ENCODE data around the gene ELOVL2. TPM values are rescaled to one million over a fixed set of nuclear protein-coding genes. Genes with fewer than 3 reads are reported as not detected.

The ELOVL2 gene
- total RNA-seq, 2 donors from 2014 or later = 0.14 TPM; not detected in 1

DNA sequence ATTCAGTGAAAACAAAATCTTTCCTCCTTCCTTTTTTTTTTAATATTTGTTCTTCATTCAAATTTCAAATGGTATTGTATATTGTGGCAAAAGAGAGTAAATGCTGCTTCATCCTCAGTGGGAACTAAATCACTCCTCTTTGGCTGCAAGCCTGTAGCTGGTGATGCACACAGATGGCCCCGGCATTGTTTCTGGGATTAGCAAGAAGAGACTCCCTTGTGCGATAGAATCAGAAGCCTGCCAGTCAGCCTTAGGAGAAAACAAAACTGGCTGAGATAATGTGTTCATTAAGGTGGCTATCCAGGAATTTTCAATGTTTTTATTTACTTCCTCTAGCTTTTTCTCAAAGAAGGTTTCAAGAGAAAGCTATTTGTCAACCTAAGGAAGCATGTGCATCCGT lies 20.7 kb upstream of the ELOVL2 start:
- ATAC-seq = no peak
- intact Hi-C loops (cut with DNase I, micrococcal nuclease) = loop anchor here in 1 of 2 donors (5.0 kb wide), 1 partner anchor 113 kb away; no protein-coding TSS in a partner anchor
- no peak for DNase-seq

DNA sequence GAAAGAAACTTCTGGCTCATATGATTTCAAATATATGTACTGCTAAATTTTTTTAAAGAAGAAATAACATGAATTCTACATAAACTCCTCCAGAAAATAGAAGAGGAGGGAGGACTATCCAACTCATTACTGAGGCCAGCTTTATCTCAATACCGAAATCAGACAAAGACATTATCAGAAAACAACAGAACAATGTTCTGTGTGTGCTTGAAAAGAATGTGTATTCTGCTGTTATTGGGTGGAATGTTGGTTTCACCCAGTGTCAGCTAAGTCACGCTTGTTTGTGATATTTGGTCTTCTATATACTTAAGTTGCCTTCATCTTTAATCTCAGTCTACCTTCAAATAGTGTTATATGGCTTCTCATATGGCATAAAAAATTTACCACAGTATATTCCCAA lies 18.6 kb upstream of the ELOVL2 start:
- intact Hi-C loops (cut with DNase I, micrococcal nuclease) = no loop called here
- DNase-seq (no peak), ATAC-seq (no peak)

DNA sequence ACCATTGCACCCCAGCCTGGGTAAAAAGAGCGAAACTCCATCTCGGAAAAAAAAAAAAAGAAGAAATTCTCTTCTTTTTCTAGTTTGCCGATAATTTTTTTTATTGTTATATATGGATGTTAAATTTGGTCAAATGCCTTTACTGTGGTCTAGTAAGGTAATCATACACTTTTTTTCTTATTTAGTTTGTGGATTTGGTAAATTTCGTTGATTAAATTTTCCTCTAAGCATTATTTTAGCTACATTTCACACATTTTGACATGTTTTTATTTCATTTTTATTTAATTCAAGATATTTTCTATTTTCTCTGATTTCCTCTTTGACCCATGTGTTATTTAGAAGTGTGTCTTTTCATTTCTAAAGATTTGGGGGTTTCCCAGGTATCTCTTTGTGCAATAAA lies 18.0 kb upstream of the ELOVL2 start:
- intact Hi-C loops (cut with DNase I, micrococcal nuclease) = no loop called here
- ATAC-seq (no peak), DNase-seq (no peak)

DNA sequence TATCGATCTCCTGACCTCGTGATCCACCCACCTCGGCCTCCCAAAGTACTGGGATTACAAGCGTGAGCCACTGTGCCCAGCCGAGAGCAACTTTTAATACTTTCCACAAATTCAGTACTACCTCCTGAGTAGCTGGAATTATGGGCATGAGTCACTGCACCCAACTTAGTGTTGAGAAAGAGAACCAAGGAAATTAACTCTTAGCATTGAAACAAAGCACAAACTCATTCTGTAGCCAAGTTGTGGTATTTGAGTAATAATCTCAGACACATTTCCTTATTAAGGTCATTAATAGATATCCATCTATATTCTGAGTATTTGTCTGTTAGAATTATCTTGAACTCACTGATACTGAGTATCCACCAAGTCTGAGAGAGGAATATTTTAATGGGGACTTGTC lies 14.3 kb upstream of the ELOVL2 start:
- DNase-seq (no peak), ATAC-seq (no peak)
- intact Hi-C loops (cut with DNase I, micrococcal nuclease) = no loop called here

DNA sequence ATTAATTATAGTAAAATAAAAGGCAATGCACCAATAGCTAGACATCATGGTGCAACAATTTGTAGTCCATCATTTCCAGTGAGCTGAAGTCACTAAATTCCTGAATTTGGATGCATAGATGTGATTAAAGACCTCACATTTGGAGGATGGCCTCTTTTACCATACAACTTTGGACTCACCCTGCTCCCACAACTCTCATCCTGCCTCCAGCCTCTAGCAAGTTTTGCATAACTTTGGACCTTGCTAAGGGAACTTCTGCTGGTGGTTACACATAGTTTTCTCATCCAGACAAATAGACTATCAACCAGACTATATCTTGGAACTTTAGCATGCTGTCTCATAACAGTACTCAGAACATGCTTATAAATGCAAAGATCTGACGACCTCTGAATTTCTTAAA lies 12.8 kb upstream of the ELOVL2 start:
- intact Hi-C loops (cut with DNase I, micrococcal nuclease) = no loop called here
- ATAC-seq (no peak), DNase-seq (no peak)

DNA sequence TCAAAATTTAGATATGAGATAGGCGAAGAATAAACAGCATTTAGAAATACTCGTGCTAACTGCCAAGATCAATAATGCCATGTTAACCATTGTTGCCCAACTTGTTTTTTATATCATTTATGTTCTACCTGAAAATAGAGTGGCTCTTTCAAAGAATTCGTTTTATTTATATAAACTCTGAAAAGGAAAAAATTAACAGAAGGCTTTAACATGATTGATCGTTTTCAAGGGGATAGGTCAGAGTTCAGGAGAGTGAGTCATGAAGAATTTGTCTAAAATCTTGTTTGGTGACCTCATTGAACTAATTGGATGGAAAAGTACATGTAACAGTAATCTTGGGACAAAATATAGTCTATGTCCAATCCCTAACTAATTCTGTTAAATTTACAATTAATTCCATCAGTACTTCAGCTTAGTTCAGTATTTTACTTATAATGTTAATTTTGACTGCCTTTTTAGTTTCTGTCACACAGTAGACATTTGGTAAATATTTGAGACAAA lies 11.1 kb upstream of the ELOVL2 start:
- intact Hi-C loops (cut with DNase I, micrococcal nuclease) = no loop called here
- DNase-seq (no peak), ATAC-seq (no peak)

DNA sequence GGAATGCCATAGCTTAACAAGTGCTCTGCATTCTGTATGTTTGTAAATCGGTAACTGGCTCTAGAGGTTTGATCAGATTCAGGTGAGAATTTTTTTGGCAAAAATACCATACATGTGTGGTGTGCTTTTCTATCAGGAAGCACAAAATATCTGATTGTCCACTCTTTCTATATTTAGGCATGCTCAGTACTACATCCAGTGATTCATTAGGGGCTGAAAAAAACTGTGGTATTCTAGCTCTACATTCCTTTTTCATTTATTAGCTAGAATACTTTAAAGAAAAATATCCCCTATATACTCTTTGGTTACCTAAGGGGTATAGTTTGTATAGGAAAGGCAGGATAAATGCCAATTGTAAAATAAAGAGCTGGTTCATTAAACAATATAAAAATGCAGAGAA lies 10.6 kb upstream of the ELOVL2 start:
- DNase-seq = no peak
- intact Hi-C loops (cut with DNase I, micrococcal nuclease) = no loop called here
- ATAC-seq = no peak

DNA sequence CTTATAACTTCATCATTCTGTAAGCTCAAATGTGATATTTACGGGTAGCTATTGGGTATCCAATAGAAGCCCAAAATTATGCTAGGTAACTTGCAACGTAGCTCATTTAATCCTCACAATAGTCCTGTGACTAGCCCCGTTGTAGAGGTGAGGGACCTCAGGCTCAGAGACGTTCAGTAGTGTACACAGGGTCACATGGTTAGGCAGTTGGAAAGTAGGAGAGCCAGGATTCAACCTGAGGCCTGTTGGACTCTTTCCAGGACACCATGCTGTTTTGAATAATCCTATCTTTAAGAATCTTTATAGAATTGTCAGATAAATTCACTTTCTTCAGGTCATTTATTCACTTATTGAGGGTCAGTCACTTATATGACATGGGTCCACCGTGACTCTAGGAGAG lies 9.2 kb upstream of the ELOVL2 start:
- no peak for ATAC-seq
- no peak for DNase-seq
- intact Hi-C loops (cut with DNase I, micrococcal nuclease) = no loop called here

DNA sequence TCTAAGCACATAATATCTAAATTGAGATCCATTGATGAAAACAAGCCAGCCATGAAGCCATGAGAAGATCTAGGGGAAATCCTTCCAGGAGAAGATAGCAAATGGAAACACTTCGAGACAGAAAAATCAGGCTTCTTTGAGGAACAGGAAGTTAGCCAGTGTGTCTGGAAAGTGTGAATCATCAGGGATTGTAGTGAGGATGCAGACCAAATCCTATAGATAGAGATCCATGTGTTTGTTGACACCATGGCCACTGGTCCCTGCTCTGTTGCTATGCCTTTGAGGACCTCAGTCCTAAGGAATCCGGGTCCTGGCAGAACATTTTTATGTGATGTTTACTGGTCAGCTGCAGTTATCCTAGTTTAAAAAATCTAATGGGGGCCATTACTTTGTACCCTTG lies 6.6 kb upstream of the ELOVL2 start:
- no peak for ATAC-seq
- no peak for DNase-seq
- intact Hi-C loops (cut with DNase I, micrococcal nuclease) = no loop called here

DNA sequence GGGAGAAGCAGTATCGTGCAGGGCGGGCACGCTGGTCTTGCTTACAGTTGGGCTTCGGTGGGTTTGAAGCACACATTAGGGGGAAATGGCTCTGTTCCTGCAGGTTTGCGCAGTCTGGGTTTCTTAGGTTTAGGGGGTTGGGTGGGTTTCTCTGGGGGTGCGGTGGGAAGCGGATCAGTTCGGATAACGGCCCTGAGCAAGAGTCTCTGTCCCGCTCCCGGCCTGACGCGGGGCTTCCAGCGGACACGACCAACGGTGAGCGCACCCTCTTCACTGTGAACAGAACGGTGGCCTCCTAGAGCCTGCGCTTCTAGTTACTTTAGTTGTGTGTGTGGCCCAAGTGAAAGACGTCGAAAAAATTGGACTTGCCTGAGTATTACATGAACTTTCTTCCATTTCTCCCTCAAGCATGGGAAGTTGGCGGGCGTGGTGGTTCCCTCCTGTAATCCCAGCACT lies 635 bp upstream of the ELOVL2 start:
- DNase-seq (no peak), ATAC-seq (no peak)
- intact Hi-C loops (cut with DNase I, micrococcal nuclease) = no loop called here

DNA sequence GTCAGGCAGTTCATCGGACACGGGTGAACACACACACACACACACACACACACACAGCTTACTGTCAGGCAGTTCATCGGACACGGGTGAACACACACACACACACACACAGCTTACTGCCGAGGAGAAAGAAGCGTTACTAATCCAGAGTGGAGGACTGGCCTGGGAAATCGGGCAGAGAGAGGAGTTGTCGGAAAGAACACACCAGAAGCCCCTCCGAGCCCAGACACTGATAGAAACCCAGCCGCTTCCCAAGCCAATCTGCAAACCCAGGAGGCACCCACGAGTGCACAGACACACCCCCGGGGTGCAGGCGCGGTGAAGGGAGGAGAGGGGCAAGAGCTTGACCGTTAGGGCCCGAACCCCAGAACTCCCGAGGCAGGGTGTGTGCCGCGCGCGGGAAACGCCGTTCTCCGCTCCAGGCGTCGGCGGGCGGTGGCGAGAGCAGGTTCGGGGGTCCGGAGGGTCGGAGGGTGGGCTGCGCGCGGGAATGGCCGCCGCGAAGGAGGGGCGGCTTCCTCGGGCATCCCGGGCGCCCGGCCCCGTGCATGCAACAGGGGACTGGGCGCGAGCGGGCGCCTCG lies 636 bp downstream of the ELOVL2 start:
- ATAC-seq (no peak), DNase-seq (no peak)
- intact Hi-C loops (cut with DNase I, micrococcal nuclease) = no loop called here

DNA sequence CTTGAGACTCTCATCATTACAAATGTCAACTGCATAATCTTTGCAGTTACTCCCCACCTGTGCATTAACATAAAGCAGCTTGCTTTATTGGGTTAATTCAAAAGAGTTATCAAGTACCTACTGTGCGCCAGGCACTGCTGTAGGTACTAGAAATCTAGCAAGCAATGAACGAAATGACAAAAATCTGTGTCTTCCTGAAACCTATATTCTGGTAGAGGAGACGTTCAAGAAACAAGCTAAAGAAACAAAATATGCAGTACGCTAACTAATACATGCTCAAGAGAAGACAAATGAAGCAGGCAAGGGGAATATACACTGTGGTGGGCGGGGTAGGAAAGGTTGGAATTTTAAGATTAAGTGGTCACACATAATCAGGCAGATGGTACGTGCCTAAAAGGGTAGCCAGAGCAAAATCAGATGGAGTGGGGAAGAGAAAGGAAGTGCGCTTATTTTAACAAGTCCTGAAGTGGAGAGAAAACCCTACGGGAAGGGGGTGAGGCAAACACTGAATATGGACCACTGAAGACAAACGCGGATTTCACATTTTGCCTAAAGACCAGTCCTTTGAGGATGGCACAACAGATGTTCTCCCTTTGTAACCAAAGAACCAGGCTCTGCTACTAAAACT lies 1.2 kb downstream of the ELOVL2 start:
- no peak for ATAC-seq
- DNase-seq = no peak
- intact Hi-C loops (cut with DNase I, micrococcal nuclease) = no loop called here

DNA sequence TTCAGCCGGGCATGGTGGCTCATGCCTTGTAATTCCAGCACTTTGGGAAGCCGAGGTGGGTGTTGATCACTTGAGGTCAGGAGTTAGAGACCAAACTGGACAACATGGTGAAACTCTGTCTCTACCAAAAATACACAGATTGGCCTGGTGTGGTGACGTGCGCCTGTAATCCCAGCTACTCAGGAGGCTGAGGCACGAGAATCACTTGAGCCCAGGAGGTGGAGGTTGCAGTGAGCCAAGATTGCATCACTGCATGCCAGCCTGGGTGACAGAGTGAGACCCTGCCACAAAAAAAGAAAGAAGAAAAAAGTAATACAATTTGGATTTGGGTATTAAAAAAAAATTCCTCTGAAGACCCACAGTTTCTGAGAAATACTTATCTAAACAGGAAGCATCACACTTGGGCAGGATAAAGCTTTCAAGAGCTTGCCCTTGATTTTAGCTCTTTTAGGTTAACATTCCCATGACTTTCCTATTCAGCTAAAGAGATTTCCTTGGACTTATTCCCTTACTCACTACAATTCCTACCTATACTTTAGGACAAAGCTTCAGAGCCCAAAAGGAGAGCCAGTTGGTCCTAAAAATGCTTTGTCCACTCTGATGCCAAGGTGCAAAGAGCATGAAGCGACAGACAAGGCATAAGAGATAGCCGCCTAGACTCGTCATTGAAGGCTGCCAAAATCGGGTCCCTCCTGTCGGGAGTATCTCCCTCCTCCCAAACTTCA lies 1.9 kb downstream of the ELOVL2 start:
- ATAC-seq = no peak
- intact Hi-C loops (cut with DNase I, micrococcal nuclease) = no loop called here
- no peak for DNase-seq

DNA sequence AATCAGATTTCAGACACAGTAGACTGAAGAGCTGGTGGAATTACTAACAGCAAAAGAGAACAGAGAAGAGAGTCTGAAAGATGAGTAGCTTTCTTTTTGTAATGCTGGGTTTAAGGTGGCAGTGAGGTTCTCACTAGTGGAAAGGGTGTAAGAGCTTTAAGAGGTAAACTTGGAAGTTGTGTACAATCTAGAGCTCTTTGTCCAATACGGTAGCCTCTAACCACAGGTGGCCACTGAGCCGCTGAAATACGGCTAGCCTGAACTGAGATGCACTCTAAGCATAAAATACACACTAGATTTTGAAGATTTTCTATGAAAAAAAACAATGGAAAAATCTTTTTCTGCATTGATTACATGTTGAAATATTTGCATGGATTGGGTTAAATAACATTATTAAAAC lies 4.0 kb downstream of the ELOVL2 start:
- ATAC-seq (no peak), DNase-seq (no peak)
- intact Hi-C loops (cut with DNase I, micrococcal nuclease) = no loop called here

DNA sequence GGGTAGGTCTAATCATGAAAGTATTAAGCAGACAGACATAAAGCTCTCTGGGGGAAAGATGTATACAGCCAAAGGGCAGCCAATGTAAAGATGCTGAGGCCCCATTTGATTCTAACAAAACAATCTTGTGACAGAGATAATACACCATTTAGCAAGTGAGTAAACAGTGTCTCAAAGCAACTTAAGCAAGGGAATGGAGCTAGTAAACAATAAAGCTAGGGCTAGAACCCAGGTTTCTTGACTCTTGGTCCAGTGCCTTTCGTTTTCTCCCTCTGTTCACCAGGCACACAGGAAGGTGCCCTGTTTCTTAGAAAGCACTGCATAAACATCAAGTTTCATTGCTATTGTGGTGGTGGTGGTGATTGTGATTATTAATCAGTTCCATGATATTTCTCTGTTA lies 5.1 kb downstream of the ELOVL2 start:
- DNase-seq (no peak), ATAC-seq (no peak)
- intact Hi-C loops (cut with DNase I, micrococcal nuclease) = no loop called here

DNA sequence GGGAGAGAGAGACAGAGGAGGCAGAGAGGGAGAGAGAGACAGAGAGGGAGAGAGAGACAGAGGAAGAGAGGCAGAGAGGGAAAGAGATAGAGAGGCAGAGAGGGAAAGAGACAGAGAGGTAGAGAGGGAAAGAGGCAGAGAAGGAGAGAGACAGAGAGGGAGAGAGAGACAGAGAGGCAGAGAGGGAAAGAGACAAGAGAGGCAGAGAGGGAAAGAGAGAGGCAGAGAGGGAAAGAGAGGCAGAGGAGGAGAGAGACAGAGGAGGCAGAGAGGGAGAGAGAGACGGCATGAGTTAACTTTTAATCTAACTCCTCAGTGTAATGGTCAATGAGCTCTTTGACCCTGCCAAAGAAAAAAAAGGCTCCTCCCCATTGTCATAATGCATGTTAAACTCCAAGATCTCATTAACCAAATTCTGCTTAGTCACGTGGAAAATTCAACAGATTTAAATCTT lies 7.1 kb downstream of the ELOVL2 start:
- no peak for ATAC-seq
- intact Hi-C loops (cut with DNase I, micrococcal nuclease) = no loop called here
- no peak for DNase-seq

DNA sequence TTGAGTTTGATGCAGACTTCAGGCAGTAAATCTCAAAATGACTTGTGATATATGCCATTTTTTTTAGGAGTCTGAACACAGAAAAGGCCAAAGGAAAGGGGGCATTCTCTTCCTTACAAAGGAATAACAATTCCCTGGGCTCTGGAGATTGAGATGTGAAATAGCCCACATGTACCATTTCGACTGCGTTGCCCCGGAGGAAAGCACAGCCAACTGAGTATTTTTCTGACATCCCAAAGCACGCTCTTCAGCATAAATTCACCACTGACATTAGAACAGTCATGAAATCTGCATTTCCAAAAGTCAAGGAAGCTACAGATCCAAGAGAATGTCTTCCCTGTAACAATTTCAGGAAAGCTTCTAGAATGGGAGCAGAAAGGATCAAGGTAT lies 7.8 kb downstream of the ELOVL2 start:
- intact Hi-C loops (cut with DNase I, micrococcal nuclease) = no loop called here
- ATAC-seq (no peak), DNase-seq (no peak)

DNA sequence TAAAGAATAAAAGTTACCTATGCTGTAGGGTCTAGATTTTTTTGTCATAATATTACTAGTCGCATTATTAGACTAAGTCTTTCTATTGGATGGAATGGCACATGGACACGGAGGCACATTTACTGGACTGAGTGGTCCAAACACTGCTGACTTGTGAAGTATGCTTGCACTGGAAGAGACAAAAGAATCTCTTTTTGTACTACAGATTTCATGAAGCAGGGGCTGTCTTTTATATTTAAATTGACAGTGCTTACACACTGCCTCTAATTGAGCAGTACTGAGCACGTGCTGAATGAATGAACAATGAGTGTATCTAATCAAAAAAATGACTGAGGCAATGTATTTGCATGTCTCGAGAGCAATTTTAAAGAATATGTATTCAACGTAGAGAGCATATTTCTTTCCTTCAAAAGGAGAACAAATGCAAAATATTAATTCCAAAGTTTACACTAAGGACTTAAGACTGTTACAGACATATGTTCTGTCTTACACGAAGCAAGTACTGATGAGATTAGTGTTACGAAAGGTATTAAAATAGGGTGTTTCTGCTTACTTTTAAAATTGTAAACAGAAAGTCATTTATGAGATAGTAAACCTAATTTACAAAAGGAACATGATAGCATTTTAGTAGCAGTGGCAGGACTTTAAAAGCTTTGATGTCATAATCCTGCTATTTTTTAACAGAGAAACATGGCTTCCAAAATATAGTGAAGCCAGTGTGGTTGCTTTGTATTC lies 8.3 kb downstream of the ELOVL2 start:
- no peak for ATAC-seq
- intact Hi-C loops (cut with DNase I, micrococcal nuclease) = no loop called here

DNA sequence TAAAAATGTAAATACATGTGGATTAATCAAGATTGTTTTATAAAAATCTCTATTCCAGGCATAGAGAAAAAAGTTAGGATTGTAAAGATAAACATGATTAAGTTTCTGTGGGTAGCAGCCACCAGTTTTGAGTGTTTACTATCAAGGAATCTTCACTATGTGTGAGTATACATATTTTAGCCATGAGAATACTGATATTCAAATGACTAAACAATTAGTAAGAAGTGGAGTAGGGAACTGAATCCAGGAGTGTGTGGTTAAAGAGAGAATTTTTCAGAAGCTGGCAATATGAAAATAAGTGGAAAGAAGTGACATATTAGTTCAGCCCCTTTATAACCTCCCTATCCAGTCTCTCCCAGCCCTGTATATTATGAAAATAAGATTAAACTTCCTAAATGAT lies 10.3 kb downstream of the ELOVL2 start:
- no peak for DNase-seq

More for the DNA sequence above, 8.3 kb downstream of the ELOVL2 start:
- no peak for DNase-seq

DNA sequence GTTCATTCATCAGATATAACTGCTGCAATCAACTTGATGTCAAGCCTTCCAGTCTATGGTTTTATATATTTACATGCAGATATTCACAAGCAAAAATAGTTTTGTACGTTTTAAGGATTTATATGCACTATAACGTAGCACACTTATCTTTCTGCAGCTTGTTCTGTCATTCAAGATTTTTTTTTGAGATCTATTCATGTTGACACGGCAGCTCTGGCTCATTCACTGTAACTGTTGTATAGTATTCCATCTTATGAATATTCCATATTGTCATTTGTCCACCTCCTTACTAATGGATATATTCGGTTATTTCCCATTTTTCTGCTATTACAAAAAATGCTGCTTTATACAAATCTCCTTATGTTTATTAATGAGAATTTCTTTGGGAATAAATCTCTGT lies 13.2 kb downstream of the ELOVL2 start:
- intact Hi-C loops (cut with DNase I, micrococcal nuclease) = no loop called here

More for the DNA sequence above, 10.3 kb downstream of the ELOVL2 start:
- no peak for ATAC-seq
- intact Hi-C loops (cut with DNase I, micrococcal nuclease) = no loop called here

More for the DNA sequence above, 13.2 kb downstream of the ELOVL2 start:
- ATAC-seq = no peak
- no peak for DNase-seq

Data from left colon (tissue), 2 donors.